Measurements from ENCODE around the gene SAP30.

Gene SAP30

DNA sequence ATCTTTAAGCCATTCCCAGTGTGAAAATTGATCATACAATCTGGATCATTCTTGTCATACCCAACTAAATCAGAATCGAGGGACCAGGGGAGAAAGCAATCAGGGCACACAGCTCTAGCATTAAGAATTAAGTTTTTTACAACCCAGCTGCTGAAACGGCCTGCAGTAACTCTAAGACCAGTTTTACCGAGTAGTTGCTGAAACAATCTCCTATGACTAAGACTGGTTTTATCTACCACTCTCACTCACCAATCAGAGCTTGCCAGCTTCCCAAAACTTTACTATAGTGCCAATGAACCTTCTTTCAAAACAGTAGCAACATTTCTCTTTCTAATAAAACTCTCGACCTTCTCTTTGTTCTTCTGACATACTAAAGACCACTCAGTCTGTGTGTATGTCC lies 2.8 kb upstream of the SAP30 start:
- no peak for DNase-seq (ENCODE audit: low spot score)

DNA sequence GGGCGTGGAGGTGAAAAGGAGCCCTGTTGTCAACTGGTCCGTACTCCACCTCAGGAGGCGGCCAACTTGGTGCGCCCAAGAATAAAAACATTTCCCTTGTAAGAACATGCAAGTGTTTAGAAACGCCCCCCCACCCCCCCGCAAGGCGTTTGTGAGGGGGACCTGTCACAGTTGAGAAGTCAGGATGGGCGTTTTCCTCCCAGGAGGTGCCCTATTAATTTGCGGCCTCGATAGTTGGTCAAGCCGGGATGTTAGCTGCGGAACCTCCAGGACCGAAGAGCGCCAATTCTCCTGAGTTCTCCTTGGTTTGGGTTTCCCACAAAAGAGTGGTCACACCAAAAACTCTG lies 651 bp upstream of the SAP30 start:
- no peak for DNase-seq (ENCODE audit: low spot score)

DNA sequence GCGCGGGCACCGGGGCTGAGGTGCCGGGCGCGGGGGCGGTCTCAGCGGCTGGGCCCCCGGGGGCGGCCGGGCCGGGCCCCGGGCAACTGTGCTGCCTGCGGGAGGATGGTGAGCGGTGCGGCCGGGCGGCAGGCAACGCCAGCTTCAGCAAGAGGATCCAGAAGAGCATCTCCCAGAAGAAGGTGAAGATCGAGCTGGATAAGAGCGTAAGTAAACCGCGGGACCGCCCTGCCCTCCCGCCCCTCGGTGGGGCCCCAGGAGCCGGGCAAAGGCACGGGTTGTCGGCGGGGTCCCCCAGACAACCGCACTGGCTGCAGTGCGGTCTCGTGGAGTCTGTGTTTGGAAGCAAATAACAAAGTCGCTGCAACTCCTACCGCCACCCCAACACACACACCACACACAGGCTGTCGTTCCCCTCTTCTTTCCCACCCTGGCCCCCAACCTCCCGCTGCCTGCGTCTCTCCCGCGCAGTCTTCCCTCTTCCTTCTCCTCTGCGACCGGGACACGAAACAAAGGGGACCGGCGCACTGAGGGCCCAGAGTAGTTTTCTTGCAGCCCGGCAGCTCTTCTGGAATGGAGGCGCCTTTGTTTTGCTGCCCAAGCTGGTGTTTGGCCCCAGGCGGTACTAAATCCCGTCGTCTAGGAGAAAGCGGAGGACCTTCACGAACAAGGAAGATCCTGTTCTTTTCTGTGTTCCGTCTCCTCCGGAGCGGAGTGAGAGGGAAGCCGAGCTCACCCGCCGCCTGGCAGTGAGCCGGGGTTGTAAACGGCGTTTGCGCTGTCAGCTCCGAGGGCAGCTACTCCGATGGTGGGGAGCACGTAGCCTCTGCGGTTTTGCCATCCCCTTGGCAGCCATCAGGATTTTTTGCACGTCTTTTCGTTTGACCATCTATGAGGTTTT lies 788 bp downstream of the SAP30 start:
- peak; percentile 91 for DNase-seq (ENCODE audit: low spot score)

DNA sequence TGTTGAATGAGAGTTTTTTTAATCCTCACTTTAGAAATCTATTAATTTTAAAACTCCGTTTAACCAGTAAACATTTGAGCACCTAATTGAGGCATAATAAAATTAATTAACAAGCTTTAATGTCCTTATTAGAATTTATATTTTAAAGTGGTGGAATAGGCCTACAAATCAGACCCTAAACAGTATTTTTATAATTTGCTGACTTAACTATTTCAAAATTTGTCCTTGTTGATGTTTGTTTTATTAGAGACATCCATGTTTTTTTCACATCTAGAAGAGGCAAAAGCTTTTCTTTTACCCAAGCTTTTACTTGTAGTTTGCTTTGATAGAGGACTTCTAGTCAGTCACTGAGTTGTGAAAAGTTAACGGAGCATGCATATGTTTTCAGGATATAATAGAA lies 3.8 kb downstream of the SAP30 start:
- DNase-seq (ENCODE audit: low spot score), result no peak

DNA sequence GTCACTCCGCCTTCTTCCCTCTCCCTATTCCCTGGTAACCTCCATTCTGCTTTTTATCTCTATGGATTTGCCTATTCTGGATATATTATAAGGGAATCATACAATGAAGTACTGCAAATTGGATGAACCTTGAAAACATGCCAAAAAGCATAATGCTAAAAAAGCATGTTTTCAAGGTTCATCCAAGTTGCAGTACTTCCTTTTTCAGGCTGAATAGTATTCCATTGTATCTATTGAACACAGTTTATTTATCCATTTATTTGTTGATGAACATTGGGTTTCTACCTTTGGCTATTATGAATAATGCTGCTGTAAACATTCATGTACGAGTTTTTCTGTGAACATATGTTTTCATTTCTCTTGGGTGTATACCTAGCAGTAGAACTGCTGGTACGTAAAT lies 9.2 kb downstream of the SAP30 start:
- no peak for DNase-seq (ENCODE audit: low spot score)

DNA sequence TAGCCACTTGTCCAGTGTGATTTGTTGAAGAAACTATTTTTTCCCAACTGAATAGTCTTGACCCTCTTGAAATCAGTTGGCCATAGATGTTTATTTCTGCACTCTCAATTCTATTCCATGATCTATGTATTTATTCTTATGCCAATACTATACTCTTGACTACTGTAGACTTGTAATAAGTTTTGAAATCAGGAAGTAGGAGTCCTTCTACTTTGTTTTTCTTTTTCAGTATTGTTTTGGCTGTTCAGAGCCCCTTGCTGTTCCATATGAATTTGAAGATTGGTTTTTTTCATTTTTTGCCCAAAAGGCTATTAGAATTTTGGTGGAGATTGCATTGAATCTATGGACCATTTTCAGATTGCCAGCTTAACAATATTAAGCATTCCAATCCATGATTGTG lies 10.2 kb downstream of the SAP30 start:
- DNase-seq (ENCODE audit: low spot score), result no peak

DNA sequence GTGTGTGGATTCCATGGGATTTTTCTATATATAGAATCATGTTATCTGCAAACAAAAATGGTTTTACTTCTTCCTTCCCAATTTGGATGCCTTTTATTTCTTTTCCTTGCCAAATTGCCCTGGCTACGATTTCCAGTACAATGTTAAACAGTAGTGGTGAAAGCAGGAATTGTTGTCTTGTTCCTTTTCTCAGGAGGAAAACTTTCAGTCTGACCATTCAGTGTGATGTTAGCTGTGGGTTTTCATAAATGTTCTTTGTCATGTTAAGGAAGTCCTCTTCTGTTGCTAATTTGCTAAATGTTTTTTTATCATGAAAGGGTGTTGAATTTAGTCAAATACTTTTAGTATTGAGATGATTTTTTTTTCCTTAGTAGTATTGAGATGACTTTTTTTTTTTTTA lies 10.9 kb downstream of the SAP30 start:
- DNase-seq (ENCODE audit: low spot score), result no peak

DNA sequence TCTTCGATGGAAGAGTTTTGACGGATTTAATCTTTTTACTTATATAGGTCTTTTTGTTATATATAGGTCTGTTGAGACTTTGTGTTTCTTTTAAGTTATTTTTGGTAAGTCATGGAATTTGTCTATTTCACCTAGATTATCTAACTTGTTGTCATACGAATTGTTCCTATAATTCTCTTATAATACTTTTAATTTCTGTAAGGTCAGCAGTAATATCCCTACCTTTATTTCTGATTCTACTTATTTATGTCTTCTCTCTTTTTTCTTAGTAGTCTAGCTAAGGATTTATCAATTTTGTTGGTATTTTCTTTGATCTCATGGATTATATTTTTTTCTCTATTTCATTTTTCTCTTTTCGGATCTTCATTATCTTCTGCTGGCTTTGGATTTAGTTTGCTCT lies 11.6 kb downstream of the SAP30 start:
- no peak for DNase-seq (ENCODE audit: low spot score)

DNA sequence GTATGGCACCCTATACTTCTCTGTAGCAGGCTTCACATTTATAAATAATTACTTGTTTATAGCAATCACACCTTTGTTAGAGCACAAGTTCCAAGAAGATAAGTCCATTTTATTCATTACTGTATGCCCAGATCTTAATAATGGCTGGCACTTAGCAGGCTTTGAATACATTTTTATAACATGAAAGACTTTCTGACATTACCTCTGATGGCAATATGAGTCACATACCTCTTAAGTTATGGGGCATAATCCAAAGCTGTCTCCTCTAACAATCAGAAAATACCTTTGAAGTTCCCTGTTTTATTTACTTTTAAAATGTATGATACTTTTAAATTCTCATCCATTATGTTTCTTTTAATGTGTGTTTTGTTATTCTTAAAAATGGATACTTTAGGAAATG lies 16.0 kb downstream of the SAP30 start:
- DNase-seq (ENCODE audit: low spot score), result no peak

DNA sequence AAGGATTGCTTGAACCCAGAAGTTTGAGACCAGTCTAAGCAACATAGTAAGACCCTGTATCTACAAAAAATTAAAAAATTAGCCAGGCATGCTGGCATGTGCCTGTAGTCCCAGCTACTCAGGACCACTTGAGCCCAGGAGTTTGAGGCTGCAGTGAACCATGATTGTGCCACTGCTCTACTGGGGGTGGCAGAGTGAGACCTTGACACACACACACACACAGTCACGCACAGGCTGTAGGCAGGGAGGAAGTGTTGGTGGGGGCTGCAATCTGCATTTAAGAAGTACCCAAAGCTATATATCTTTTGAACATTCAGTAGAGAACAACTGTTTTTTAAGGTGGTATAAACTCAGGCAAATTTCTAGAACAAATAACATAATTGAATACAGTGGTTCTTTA lies 20.9 kb downstream of the SAP30 start:
- DNase-seq (ENCODE audit: low spot score), result no peak

DNA sequence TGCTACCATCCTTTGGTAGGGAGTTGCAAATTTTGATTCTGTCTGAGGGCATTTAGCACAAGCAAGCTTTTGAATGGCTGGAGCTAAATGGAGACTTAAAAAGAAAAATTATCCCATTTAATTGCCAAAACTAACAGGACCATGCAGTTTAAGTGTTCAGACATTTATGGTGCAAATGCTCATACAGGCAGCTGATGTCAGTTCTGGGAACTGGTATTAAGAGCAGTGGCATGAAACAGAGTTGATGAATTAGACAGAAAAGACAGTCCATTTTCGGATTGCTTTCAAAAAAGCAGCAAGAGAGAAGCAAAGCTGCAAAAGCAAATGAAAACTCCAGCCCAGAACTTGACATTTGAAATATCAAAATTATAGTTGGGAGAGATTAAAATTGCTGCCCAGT lies 26.9 kb downstream of the SAP30 start:
- no peak for DNase-seq (ENCODE audit: low spot score)

DNA sequence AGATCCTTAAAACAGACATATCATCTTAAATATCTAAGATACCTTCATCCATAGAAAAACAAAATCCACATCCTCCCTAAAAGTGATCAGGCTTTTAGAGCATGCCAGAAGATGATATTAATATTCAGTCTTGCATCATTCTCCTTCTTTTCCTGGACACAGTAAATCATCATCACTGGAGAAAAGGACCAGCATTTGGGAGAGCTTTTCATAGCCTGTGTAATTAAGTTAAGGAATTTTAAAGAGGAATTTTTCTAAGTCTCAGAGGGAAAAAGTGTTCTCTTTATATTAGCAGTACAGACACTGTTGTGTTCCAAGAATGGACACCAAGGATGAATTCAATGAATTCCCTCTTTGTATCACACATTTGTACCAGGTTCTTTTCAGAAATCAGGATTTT lies 27.5 kb downstream of the SAP30 start:
- DNase-seq (ENCODE audit: low spot score), result peak; percentile 56

DNA sequence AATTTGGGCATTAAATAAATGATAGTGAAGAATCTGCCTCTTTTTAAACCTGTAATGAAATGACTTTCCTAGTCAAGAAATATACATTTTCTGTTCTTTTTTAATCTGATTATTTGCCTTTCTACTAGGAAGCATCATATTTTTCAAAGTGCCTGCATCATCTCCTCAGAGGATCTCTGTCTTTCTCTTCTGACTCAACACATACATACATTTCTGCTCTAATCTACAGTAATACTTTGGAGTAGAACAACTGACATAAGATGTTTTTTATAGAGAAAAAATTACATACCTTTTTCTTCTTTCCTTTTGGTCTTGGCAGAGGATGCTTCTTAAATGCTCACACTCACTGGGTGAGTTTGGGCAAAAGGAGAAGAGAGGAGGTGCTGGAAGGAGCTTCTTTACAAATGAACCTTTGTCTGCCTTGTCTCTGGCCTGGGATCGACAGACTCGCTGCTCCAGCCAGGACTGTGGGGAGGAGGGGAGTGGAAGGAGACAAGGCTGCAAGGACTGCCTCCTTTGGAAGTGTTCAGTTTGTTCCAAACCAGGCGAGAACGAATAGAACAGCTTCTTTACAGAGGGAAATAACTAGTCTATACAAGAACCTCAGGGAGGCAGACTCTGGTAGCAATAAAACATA lies 28.1 kb downstream of the SAP30 start, which contains the start of gene SCRG1:
Gene SCRG1 (minus strand): TSS at position 338 of the 637 bp plus-strand sequence. CDS start 7,702 bp downstream, outside the sequence.
- peak; percentile 83 for DNase-seq (ENCODE audit: low spot score)

DNA sequence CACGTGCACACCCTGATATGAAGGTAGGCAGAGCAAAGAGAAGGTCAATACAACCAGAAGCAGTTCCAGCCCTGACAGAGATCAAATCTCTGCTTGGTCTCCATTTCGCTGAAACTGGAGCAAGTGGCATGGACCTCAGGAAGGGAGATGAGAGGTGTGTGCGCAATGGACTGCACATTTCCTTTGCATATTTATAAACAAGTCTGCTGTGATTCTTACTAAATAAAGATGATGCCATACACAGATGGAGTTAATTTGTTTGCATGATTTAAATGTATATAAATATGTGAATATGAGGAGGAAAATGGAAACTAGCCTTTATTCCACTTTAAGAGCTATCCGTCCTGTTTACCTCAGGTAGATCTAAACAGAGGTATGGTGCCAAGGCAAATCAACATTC lies 30.3 kb downstream of the SAP30 start:
- no peak for DNase-seq (ENCODE audit: low spot score)

DNA sequence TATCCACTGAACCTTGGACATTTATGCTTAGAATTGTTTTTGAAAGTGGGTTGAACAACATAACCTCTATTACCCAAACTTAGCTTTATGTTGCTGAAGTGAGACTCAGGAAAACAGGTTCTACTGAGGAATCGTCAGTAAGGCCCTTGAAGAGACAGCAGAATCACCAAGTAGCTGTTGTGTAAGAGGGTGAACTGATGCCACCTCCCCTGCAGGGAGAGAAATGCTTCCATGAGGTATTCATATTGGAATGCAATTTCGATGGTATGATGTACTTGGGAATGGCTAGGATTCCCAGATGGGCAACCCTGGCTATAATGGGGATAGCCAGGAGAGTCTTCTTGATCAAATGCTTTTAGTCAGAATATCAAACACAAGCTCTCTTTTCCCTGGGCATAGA lies 32.3 kb downstream of the SAP30 start:
- DNase-seq (ENCODE audit: low spot score), result no peak

DNA sequence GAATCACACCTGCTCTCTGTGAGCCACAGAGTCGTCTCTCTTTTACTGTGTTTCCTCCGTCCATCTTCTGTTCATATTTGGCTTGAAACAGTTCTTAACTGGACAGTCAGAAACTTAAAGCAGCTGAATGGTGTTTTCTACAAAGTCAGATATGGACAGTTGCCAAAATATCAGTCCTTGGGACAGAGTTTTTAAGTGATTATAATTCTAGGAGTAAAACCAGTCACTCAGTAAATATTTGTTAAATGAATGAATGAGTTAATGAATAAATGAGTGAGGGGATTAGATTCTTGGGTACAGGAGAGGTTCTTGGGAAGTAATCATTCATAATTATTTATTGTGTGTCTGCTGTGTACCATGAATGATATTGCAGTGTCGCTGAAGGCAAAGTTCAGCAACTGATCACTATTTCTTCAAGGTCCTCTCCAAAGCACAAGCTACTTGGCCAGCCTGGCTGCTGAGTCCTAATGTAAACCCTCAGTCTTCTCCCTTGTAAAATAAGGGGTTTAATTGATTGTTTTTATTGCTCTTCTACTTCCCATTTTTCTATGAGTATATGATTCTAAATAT lies 33.6 kb downstream of the SAP30 start:
- no peak for DNase-seq (ENCODE audit: low spot score)

DNA sequence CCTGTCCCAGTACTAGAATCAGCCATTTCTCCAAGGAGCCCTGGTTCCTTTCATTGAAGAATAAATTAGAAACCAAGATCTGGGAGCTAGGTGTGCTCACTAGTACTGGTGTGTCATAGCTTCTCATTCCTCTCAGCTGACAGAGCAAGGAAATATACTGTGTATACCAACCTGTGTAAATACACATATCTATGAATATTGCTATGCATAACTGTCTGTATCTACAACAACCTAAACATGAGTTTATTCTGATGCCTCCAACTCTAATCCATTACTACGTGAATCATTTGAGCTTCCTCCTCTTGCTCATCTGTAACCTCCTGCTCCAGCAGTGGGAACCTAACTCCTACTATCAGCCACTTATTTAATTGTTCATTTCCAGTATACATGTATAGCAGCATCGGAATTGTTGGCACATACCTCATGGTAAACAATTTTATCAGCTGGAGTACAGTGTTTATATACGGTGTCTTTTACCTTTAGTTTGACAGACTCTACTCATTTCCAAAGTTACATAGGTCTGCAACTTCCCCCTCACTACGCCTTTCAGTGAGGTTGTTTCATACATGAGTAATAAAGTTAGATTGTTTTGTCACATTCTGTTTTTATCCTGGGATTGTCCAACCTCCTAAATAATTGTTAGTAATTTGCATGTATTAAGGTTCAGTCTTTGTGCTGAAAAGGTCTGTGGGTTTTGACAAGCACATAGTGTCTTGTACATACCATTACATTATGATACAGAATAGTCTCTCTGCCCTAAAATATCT lies 35.3 kb downstream of the SAP30 start:
- DNase-seq (ENCODE audit: low spot score), result no peak

DNA sequence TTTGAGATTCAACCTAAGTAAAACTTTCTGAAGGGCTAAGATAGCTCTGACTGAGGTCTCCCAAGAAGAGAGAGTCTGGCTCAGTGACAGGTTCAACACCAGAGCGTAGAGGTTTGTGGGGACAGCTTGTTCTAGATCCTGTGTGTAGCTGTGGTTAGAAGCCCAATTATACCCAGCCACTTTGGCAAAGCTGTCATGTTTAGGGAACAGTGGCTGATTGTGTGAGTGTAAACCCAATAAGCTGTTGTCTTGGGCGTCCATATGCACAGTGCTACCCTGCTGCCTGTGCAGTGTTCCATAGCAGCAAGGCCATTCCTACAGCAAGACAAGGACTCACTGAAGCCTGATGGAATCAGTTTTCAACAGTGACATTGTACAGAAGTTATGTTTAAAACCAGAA lies 39.3 kb downstream of the SAP30 start:
- DNase-seq (ENCODE audit: low spot score), result no peak

DNA sequence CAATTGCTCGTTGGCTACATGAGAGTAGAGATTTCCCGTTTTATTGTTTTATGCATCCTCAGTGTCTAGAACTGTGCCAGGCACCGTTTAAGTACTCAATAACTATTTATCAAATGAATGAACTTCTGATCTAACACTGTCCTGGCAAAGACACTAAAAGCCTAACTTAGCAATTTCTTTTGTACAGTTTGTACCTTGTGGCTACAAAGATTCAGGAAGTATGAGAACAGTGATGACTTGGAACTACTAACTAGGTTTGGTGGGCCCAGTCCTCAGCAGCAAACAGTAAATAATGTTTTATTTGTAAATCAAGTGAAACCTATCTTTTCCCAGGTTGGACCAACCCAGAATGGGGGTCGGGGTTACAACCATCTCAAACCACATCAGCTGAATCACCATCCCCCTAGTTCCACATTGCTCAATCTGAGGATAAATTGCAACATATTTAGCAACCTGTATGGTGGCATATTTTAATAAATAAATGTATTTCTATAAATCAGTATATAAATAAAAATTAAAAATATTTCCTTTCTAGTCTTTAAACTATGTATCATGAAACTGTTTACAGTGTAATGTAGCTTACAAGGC lies 40.4 kb downstream of the SAP30 start:
- DNase-seq (ENCODE audit: low spot score), result no peak

DNA sequence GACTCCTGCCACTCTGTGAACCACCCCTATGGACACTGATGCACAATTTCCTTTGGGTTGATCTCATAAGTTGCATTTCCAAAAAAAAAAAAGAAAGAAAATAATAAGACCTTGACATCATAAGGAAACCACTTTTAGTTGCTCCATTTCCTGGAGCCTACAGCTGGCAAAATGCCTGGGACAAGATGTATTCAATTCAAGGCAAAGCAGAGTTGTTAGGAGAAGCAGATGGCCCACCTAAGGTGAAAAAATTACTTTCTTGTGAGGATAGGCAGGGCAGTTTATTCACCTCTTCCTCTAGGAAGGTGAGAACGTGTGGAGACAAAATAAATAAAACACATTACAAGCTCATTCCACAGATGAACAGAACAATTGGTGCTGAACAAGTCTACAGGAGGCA lies 42.3 kb downstream of the SAP30 start:
- no peak for DNase-seq (ENCODE audit: low spot score)

DNA sequence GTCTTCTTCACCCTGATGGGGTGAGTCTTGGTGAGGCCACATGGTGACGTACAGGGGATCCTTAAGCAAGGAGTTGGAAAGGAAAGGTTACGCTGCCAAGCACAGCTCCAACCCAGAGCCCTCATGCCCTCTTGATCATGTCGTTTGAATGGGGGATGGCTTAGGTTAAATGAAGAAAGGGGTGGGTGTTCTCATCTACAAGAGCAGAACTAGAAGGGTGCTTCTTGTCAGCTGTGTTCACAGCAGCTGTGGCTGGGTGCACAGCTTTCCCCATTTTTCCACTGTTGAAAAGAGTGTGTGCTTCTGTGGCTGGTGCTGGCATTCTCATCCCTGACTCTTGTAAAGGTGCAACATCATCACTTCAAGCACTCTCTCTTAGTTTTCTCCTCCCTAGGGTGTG lies 43.7 kb downstream of the SAP30 start:
- no peak for DNase-seq (ENCODE audit: low spot score)

DNA sequence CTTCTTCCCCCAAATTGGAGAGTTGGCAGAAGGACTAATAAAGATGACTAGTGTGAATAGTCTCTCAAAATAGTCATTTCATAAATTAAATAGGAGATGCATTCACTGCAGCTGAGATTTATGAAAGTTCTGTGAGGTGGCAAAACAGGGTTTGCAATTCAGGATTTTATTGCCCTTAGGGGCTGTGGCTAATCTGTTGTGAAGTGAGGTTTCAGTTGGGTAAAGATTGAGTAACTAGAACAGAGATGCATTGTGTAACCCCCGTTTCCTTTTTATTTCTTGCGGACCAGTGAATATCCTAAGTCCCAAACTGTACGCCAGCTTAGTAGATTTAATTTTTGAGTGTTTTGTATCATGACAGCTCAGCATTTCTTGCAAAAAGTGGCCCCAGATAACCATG lies 44.3 kb downstream of the SAP30 start:
- DNase-seq (ENCODE audit: low spot score), result peak; percentile 88
